H1 (cell line): ENCODE data around the gene EPHB6.

Source experiments
- CHD2 ChIP-seq: IDR thresholded peaks from 2 replicates; pipeline ENCODE4 v1.6.1; 2012; ENCODE audit warnings: low read length, improper control_type of control experiment
- CTCF ChIP-seq, 3 experiments: IDR thresholded peaks; 1 replicate in 2 of 3; 2 replicates in 1 of 3; pipeline versions ENCODE4 v1.5.1 to v1.6.1; 2011; ENCODE audit warnings: low read length in 3 of 3, mild to moderate bottlenecking in 3 of 3, inconsistent platforms in 2 of 3, low read depth in 1 of 3, moderate library complexity in 1 of 3; ENCODE audit not compliant: insufficient read depth in 1 of 3; ENCODE audit errors: control extremely low read depth in 1 of 3
- EZH2 ChIP-seq: fragments of 200-600 bp; sonication (generic); IDR thresholded peaks from 2 replicates; pipeline ENCODE4 v1.7.1; 2012; ENCODE audit warnings: low read depth, mild to moderate bottlenecking, moderate library complexity, low read length, inconsistent platforms; ENCODE audit not compliant: severe bottlenecking
- GABPA ChIP-seq: IDR thresholded peaks from 2 replicates; pipeline ENCODE4 v1.6.1; 2011; ENCODE audit warnings: mild to moderate bottlenecking, low read length, moderate library complexity, borderline replicate concordance; ENCODE audit not compliant: insufficient read depth
- JUND ChIP-seq: IDR thresholded peaks from 2 replicates; pipeline ENCODE4 v1.6.1; 2011; ENCODE audit warnings: mild to moderate bottlenecking, improper control_type of control experiment, low read length
- POLR2A ChIP-seq, 2 experiments: IDR thresholded peaks; 1 replicate in 1 of 2; 2 replicates in 1 of 2; pipeline ENCODE4 v1.6.1; 2011; ENCODE audit warnings: low read depth in 2 of 2, low read length in 2 of 2, mild to moderate bottlenecking in 2 of 2; ENCODE audit errors: control extremely low read depth in 1 of 2
- POLR2AphosphoS5 ChIP-seq: IDR thresholded peaks from 2 replicates; pipeline ENCODE4 v1.6.1; 2011; ENCODE audit warnings: low read depth, low read length
- SP1 ChIP-seq: IDR thresholded peaks from 2 replicates; pipeline ENCODE4 v1.6.1; 2011; ENCODE audit warnings: low read depth, low read length
- SRF ChIP-seq: IDR thresholded peaks from 2 replicates; pipeline ENCODE4 v1.6.1; 2011; ENCODE audit warnings: mild to moderate bottlenecking, low read depth, low read length, moderate library complexity
- TF ChIP-seq, protein P1 (sequence below): IDR thresholded peaks from 2 replicates; pipeline ENCODE4 v1.6.1; 2012; ENCODE audit warnings: inconsistent platforms
- TF ChIP-seq, protein P2 (sequence below): IDR thresholded peaks from 2 replicates; pipeline ENCODE4 v1.6.1; 2012; ENCODE audit warnings: inconsistent platforms

- TF ChIP-seq, protein P1, sequence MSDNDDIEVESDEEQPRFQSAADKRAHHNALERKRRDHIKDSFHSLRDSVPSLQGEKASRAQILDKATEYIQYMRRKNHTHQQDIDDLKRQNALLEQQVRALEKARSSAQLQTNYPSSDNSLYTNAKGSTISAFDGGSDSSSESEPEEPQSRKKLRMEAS = no peak
- no peak for TF ChIP-seq CTCF (IDR thresholded peaks at IDR 0.05; ENCODE audit: control extremely low read depth in 1 of 3, insufficient read depth in 1 of 3, low read depth in 1 of 3, low read length in 3 of 3)
- TF ChIP-seq POLR2AphosphoS5 = no peak
- TF ChIP-seq SP1 = no peak
- TF ChIP-seq JUND = no peak
- no peak for TF ChIP-seq POLR2A (IDR thresholded peaks at IDR 0.05; ENCODE audit: control extremely low read depth in 1 of 2, low read depth in 2 of 2, low read length in 2 of 2)
- TF ChIP-seq, protein P2, sequence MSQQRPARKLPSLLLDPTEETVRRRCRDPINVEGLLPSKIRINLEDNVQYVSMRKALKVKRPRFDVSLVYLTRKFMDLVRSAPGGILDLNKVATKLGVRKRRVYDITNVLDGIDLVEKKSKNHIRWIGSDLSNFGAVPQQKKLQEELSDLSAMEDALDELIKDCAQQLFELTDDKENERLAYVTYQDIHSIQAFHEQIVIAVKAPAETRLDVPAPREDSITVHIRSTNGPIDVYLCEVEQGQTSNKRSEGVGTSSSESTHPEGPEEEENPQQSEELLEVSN = no peak
- no peak for TF ChIP-seq GABPA
- TF ChIP-seq CHD2 = no peak
- TF ChIP-seq SRF = no peak
- no peak for TF ChIP-seq EZH2
Observed at GRCh38 chr7:142883571-142884285, 28.9 kb downstream of the EPHB6 start.
